Stimulated activated effector memory CD8-positive, alpha-beta T cell treated with anti-CD3 and anti-CD28 coated beads, Interleukin-12 subunit alpha, Interleukin-12 subunit beta, amount 100 ng/mL, for 72 hours (primary cell): ENCODE data around the gene SNAP25.

ENCODE experiments used
- ATAC-seq: fragments of 150-1000 bp; cut with Tn5 transposase; 2 replicates; pipeline ENCODE4 v1.10.0; 2021
- DNase-seq, 2 donors: peaks; one replicate each; pipeline ENCODE4 v3.0.0; 2021 to 2022; ENCODE audit warnings: low spot score in 2 of 2
- H3K27ac Mint-ChIP-seq: one replicate; pipeline ENCODE4 v1.8.0; 2022; ENCODE audit warnings: mild to moderate bottlenecking, mixed read lengths
- H3K36me3 Mint-ChIP-seq: one replicate; pipeline ENCODE4 v1.8.0; 2022; ENCODE audit warnings: mild to moderate bottlenecking, mixed read lengths
- H3K4me1 Mint-ChIP-seq: one replicate; pipeline ENCODE4 v1.8.0; 2022; ENCODE audit warnings: mixed read lengths
- H3K4me3 Mint-ChIP-seq: one replicate; pipeline ENCODE4 v1.8.0; 2022; ENCODE audit warnings: mild to moderate bottlenecking, mixed read lengths
- H3K9me3 Mint-ChIP-seq: one replicate; pipeline ENCODE4 v1.8.0; 2022; ENCODE audit warnings: mixed read lengths

SNAP25 gene

GRCh38 chr20:10268636-10269035 is 50.0 kb downstream of the SNAP25 start:
- Mint-ChIP-seq H3K4me1 (no peaks in the 10 kb centered on the region), H3K4me3 (no peak overlapping the region), H3K36me3 (no peaks in the 10 kb centered on the region), H3K9me3 (no peaks in the 10 kb centered on the region), H3K27ac (no peak overlapping the region)
- no peak for ATAC-seq
- no peak for DNase-seq

- Mint-ChIP-seq H3K9me3 (no peaks in the 10 kb centered on the region), H3K4me3 (no peak overlapping the region), H3K27ac (no peak overlapping the region), H3K4me1 (no peaks in the 10 kb centered on the region), H3K36me3 (no peaks in the 10 kb centered on the region)
- ATAC-seq (no peak), DNase-seq (no peak)
These were observed 52.0 kb downstream of the SNAP25 start for GRCh38 chr20:10270630-10271029.

DNA sequence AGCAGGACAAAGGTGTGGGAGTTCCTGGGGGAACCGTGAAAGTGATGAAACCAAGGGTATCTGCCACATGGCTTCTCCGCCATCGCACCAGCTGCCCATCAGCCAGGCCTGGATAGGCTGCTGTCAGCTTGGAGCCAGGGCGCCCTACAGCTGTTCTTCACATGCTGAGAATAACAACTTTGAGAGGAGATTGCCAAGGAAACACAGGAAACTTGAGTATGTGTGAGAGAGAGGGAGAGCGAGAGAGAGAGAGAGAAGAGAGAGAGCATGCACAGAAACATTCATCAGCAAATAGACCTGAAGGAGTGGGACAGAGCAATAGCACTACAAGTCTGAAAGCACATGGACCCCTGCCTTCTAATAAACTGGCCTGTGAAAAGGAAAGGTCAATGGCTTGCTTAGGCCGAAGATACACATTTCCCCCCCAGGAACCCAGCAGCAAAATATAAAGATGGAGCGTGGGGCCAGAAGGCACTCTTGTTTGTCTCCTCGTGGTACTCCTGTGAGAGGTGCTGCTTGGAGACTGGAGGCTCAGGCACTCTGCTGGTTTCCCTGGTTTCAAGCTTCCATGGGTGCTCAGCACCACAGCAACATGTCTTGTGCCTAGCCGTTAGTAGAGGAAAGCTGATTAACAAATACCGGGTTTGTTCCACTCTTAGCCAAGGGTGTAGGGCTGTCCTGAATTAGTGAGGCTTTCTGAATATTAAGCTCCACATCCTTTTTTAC is 53.0 kb downstream of the SNAP25 start:
- ATAC-seq (no peak), DNase-seq (no peak)
- Mint-ChIP-seq H3K9me3 (no peaks in the 10 kb centered on the region), H3K27ac (no peak overlapping the region), H3K36me3 (no peaks in the 10 kb centered on the region), H3K4me1 (no peaks in the 10 kb centered on the region), H3K4me3 (no peak overlapping the region)

- H3K9me3 Mint-ChIP-seq, result no peaks in the 10 kb centered on the region
- ATAC-seq (no peak), DNase-seq (no peak)
- no peak overlapping the region for H3K4me3 Mint-ChIP-seq
- H3K27ac Mint-ChIP-seq, result no peak overlapping the region
- H3K36me3 Mint-ChIP-seq, result no peaks in the 10 kb centered on the region
- no peaks in the 10 kb centered on the region for H3K4me1 Mint-ChIP-seq
These were observed 58.4 kb downstream of the SNAP25 start for GRCh38 chr20:10276878-10277580.

GRCh38 chr20:10277616-10278015 is 59.0 kb downstream of the SNAP25 start:
- Mint-ChIP-seq H3K4me1 (no peaks in the 10 kb centered on the region), H3K4me3 (no peak overlapping the region), H3K36me3 (no peaks in the 10 kb centered on the region), H3K9me3 (no peaks in the 10 kb centered on the region), H3K27ac (no peak overlapping the region)
- DNase-seq (no peak), ATAC-seq (no peak)

GRCh38 chr20:10278412-10278811 is 59.8 kb downstream of the SNAP25 start:
- H3K36me3 Mint-ChIP-seq, result no peaks in the 10 kb centered on the region
- no peak overlapping the region for H3K27ac Mint-ChIP-seq
- H3K4me3 Mint-ChIP-seq, result no peak overlapping the region
- ATAC-seq (no peak), DNase-seq (no peak)
- H3K4me1 Mint-ChIP-seq, result no peaks in the 10 kb centered on the region
- no peaks in the 10 kb centered on the region for H3K9me3 Mint-ChIP-seq

DNA sequence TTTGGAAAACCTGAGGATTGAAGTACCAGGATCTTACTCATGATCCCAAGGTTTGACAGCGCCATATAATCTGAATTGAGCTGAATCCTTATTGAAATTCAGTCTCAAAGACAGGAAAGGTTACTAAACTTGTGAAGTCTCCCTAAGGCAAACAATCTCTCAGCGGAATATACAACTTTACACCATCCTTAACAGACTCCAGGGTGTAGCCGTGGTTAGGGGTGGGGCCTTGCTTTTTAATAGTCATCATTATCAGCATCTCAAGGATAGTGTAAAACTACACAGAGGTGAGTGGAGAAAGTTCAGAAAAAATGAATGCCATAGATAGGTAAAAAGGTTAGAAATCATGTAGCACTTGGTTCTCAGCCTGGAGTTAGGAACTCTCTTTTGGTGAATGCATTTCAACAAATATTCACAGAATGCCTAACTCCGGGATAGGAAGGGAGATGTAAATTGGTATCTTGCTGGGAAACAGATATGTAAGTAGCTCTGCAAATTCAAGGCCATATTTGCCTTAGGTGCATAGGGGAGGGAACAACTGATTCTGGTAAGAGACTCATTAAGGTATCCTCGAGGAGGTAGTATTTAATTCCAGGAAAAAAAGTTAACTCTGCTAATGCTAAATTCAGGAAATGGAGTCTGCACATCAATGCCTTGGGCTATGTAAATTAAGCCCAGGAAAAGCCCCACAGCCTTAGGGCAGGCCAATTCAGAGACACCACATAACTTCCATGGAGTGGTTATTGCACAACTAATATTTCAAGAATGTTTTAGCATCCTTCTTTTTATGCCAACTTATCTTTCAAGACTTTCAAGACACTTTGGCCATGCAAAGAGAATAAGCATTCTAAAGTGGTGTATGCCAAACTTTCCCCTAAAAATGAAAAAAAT is 61.6 kb downstream of the SNAP25 start:
- no peaks in the 10 kb centered on the region for H3K36me3 Mint-ChIP-seq
- H3K4me3 Mint-ChIP-seq, result no peak overlapping the region

GRCh38 chr20:10281911-10282310 is 63.3 kb downstream of the SNAP25 start:
- Mint-ChIP-seq H3K4me1 (no peaks in the 10 kb centered on the region), H3K27ac (no peak overlapping the region), H3K9me3 (no peaks in the 10 kb centered on the region), H3K36me3 (no peaks in the 10 kb centered on the region), H3K4me3 (no peak overlapping the region)
- ATAC-seq, result no peak
- DNase-seq, result no peak

More for the DNA sequence above, 61.6 kb downstream of the SNAP25 start:
- Mint-ChIP-seq H3K9me3 (no peaks in the 10 kb centered on the region), H3K27ac (no peak overlapping the region), H3K4me1 (no peaks in the 10 kb centered on the region)
- no peak for DNase-seq
- no peak for ATAC-seq

DNA sequence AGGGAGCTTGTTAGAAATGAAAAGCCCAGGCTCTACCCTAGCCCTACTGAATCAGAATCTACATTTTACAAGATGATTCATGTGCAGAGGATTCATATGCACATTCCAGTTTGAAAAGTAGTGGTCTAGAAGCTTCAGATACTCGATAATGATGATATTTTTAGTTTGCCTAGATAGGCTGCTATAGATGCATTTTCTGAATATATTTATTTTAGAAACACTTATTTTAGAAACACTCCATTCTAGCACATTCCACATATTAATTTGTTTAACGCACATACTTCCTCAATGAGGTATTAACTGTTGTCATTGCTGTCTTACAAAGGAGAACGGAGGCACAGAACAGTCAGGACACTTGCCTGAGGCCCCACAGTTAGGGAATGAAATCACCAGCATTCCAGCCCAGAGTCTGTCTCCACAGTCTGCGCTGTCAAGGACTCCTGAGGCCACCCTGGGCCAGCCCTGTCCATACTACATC is 64.4 kb downstream of the SNAP25 start:
- no peak for ATAC-seq
- Mint-ChIP-seq H3K4me1 (no peaks in the 10 kb centered on the region), H3K4me3 (no peak overlapping the region), H3K9me3 (no peaks in the 10 kb centered on the region), H3K36me3 (no peaks in the 10 kb centered on the region), H3K27ac (no peak overlapping the region)
- no peak for DNase-seq

DNA sequence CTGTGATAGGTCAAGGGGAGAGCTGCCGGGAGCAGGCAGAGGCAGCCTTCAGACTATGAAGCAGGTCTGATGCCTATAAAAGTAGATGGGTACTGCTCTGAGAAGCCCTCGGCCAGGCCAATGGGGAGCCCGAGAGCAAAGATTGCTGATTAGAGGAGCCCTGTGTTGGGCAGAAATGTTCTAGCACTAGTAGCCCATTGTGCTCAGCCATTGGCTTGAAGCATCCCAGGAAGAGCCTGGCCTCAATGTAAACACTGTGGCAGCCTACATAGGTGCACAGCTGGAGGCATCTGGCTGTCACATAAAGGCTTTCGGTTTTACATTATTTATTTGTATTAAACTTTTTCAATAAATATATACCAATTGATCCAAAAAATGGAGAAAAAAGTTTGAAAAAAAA is 67.7 kb downstream of the SNAP25 start:
- Mint-ChIP-seq H3K9me3 (no peaks in the 10 kb centered on the region), H3K27ac (no peak overlapping the region), H3K4me3 (no peak overlapping the region), H3K36me3 (no peaks in the 10 kb centered on the region), H3K4me1 (no peaks in the 10 kb centered on the region)
- DNase-seq, result no peak
- no peak for ATAC-seq

GRCh38 chr20:10288421-10288820 is 69.8 kb downstream of the SNAP25 start:
- DNase-seq, result no peak
- Mint-ChIP-seq H3K4me3 (no peak overlapping the region), H3K9me3 (no peaks in the 10 kb centered on the region), H3K36me3 (no peaks in the 10 kb centered on the region), H3K27ac (no peak overlapping the region), H3K4me1 (no peaks in the 10 kb centered on the region)
- no peak for ATAC-seq

GRCh38 chr20:10288954-10289646 is 70.5 kb downstream of the SNAP25 start:
- Mint-ChIP-seq H3K27ac (no peak overlapping the region), H3K9me3 (no peaks in the 10 kb centered on the region), H3K36me3 (no peaks in the 10 kb centered on the region), H3K4me3 (no peak overlapping the region), H3K4me1 (no peaks in the 10 kb centered on the region)
- ATAC-seq (no peak), DNase-seq (no peak)

DNA sequence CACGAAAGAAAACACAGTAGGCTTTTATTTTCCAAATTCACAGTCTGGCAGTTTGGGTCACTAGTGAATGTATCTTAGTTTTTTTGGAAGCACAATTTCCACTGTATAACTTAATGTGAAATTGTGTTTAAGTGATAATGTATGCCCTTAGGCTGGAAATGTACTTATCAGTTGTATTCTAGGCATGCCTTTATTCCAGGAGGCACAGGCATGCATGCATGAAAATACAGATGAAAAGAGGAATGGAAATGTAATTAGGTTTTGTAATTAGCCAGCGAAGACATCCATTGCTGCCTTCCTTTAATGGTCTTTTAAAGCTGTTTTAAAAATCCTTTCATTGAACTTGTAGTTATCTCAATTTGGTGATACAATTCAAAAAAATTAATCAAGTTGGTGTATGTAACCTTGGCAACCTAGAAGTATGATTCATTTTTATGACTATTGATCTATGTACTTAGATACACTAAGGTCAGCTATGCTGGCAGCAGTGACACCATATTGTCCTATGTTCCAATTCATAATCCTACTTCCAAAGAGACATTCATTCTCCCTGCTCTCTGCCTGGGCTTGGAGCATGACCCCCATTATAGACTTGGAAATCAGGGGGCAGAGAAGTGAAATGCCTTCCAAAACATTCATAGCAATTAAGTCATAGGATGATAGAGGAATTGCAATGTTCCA is 73.1 kb downstream of the SNAP25 start:
- DNase-seq, result no peak
- Mint-ChIP-seq H3K27ac (no peak overlapping the region), H3K4me3 (no peak overlapping the region), H3K4me1 (no peaks in the 10 kb centered on the region), H3K9me3 (no peaks in the 10 kb centered on the region), H3K36me3 (no peaks in the 10 kb centered on the region)
- no peak for ATAC-seq

- DNase-seq (no peak), ATAC-seq (no peak)
- Mint-ChIP-seq H3K4me1 (peaks cover 7% of the 10 kb centered on the region), H3K36me3 (no peaks in the 10 kb centered on the region), H3K27ac (no peak overlapping the region), H3K9me3 (no peaks in the 10 kb centered on the region), H3K4me3 (no peak overlapping the region)
These were observed 78.6 kb downstream of the SNAP25 start for GRCh38 chr20:10297223-10297622.
